ENCODE results near the gene EPHB1.

Gene EPHB1

GRCh38 chr3:134939978-134940377 lies 144.9 kb downstream of the EPHB1 start:
- TF ChIP-seq, protein P1, sequence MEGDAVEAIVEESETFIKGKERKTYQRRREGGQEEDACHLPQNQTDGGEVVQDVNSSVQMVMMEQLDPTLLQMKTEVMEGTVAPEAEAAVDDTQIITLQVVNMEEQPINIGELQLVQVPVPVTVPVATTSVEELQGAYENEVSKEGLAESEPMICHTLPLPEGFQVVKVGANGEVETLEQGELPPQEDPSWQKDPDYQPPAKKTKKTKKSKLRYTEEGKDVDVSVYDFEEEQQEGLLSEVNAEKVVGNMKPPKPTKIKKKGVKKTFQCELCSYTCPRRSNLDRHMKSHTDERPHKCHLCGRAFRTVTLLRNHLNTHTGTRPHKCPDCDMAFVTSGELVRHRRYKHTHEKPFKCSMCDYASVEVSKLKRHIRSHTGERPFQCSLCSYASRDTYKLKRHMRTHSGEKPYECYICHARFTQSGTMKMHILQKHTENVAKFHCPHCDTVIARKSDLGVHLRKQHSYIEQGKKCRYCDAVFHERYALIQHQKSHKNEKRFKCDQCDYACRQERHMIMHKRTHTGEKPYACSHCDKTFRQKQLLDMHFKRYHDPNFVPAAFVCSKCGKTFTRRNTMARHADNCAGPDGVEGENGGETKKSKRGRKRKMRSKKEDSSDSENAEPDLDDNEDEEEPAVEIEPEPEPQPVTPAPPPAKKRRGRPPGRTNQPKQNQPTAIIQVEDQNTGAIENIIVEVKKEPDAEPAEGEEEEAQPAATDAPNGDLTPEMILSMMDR (IDR thresholded peaks at IDR 0.05; ENCODE audit: low read depth, low read length), result no peak
- DNase-seq (ENCODE audit: low read depth, low spot score), result no peak
- in situ Hi-C loops (cut with HindIII; ENCODE audit: low sequenced_read_pairs), result no loop called here
- H3K4me3 ChIP-seq (ENCODE audit: low read depth, low read length), result no peak overlapping the region

GRCh38 chr3:134941820-134942219 lies 146.8 kb downstream of the EPHB1 start:
- TF ChIP-seq, protein P1 (IDR thresholded peaks at IDR 0.05; ENCODE audit: low read depth, low read length), result no peak
- H3K4me3 ChIP-seq (ENCODE audit: low read depth, low read length), result no peak overlapping the region
- DNase-seq (ENCODE audit: low read depth, low spot score), result no peak
- in situ Hi-C loops (cut with HindIII; ENCODE audit: low sequenced_read_pairs), result no loop called here

GRCh38 chr3:134944429-134944828 lies 149.4 kb downstream of the EPHB1 start:
- H3K4me3 ChIP-seq (ENCODE audit: low read depth, low read length), result no peak overlapping the region
- no peak for DNase-seq (ENCODE audit: low read depth, low spot score)
- in situ Hi-C loops (cut with HindIII; ENCODE audit: low sequenced_read_pairs), result no loop called here
- TF ChIP-seq, protein P1 (IDR thresholded peaks at IDR 0.05; ENCODE audit: low read depth, low read length), result no peak

- no peak overlapping the region for H3K4me3 ChIP-seq (ENCODE audit: low read depth, low read length)
- TF ChIP-seq, protein P1 (IDR thresholded peaks at IDR 0.05; ENCODE audit: low read depth, low read length), result no peak
- DNase-seq (ENCODE audit: low read depth, low spot score), result no peak
- in situ Hi-C loops (cut with HindIII; ENCODE audit: low sequenced_read_pairs), result no loop called here
These were observed 154.1 kb downstream of the EPHB1 start for GRCh38 chr3:134949150-134949549.

GRCh38 chr3:134952371-134952770 lies 157.3 kb downstream of the EPHB1 start:
- TF ChIP-seq, protein P1 (IDR thresholded peaks at IDR 0.05; ENCODE audit: low read depth, low read length), result no peak
- no peak for DNase-seq (ENCODE audit: low read depth, low spot score)
- no peak overlapping the region for H3K4me3 ChIP-seq (ENCODE audit: low read depth, low read length)
- in situ Hi-C loops (cut with HindIII; ENCODE audit: low sequenced_read_pairs), result no loop called here

GRCh38 chr3:134955874-134956273 lies 160.8 kb downstream of the EPHB1 start:
- in situ Hi-C loops (cut with HindIII; ENCODE audit: low sequenced_read_pairs), result no loop called here
- H3K4me3 ChIP-seq (ENCODE audit: low read depth, low read length), result no peak overlapping the region
- TF ChIP-seq, protein P1 (IDR thresholded peaks at IDR 0.05; ENCODE audit: low read depth, low read length), result no peak
- DNase-seq (ENCODE audit: low read depth, low spot score), result no peak

DNA sequence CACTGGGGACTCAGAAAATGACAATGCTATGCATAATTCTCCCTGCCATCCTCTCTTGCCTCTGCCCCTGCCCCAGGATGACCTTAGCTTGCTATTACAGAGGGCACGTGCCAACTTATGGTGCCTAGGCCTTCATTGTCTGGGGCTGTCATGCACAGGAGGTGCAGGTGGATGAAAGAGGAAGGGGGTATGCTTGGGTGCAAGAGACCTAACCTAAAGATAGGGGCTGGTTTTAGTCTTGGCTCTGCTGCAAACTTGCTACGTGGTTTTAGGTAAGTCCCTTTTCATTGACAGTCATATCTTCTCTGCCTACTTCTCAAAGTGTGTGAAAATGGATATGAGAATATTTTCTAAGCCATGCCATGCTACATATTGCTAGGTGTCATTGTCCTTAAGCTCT lies 161.3 kb downstream of the EPHB1 start:
- in situ Hi-C loops (cut with HindIII; ENCODE audit: low sequenced_read_pairs), result no loop called here
- DNase-seq (ENCODE audit: low read depth, low spot score), result no peak
- TF ChIP-seq, protein P1 (IDR thresholded peaks at IDR 0.05; ENCODE audit: low read depth, low read length), result no peak
- H3K4me3 ChIP-seq (ENCODE audit: low read depth, low read length), result no peak overlapping the region

Measured in astrocyte of the spinal cord (primary cell).